ENCODE data around the gene COA8. TPM values are rescaled to one million over a fixed set of nuclear protein-coding genes. Genes with fewer than 3 reads are reported as not detected.
A peak's percentile ranks its signal among the peaks of the same experiment; 100 is the strongest.

COA8 gene
- total and polyA plus RNA-seq, 2 of the 13 experiments (the other 11 are each of a cell fraction or from before 2014, with no cell fraction given), result 10.9 to 25.1 TPM

DNA sequence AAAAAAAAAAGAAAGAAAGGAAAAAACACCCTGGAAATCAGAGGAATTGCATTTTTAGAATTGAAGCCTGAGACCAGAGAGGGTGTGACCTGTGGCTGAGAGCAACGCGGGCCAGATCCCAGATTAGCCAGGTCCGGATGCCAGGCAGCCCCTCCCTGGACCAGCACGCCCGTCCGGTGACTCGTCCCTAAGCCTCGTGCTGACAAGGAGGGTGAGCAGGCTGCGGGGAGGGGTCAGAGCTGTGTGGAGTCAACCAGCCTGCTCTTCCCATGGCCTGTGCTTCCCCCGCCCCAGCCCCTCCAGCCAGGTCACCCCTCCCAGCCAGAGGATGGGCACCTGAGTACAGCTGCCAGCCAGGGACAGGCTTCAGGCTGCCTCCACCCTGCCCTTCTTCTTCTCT lies 62.1 kb downstream of the COA8 start (continued):
- TF ChIP-seq HHEX (CRISPR knock-in tag; IDR thresholded peaks at IDR 0.05) (no peak), FOXP1 (IDR thresholded peaks at IDR 0.05) (no peak), FOXP1 (CRISPR knock-in tag; IDR thresholded peaks at IDR 0.05) (no peak), ISL2 (CRISPR knock-in tag; IDR thresholded peaks at IDR 0.05) (no peak), PAX8 (CRISPR knock-in tag; IDR thresholded peaks at IDR 0.05; ENCODE audit: borderline replicate concordance) (no peak), ZKSCAN5 (CRISPR knock-in tag; IDR thresholded peaks at IDR 0.05) (no peak), ATF1 (CRISPR knock-in tag; IDR thresholded peaks at IDR 0.05) (no peak), ZFP1 (CRISPR knock-in tag; IDR thresholded peaks at IDR 0.05) (no peak), FOXA1 (IDR thresholded peaks at IDR 0.05) (no peak), FOXA1 (CRISPR knock-in tag; IDR thresholded peaks at IDR 0.05) (no peak), EZH2 (conservative IDR thresholded peaks at IDR 0.05; ENCODE audit: low read depth, low read length) (no peak), ETV5 (CRISPR knock-in tag; IDR thresholded peaks at IDR 0.05; ENCODE audit: borderline replicate concordance) (peak; percentile 52; the same call in 1 of the 2 replicates), ZNF501 (CRISPR knock-in tag; IDR thresholded peaks at IDR 0.05) (no peak), ZNF879 (CRISPR knock-in tag; IDR thresholded peaks at IDR 0.05) (no peak), ELF1 (CRISPR knock-in tag; IDR thresholded peaks at IDR 0.05) (no peak), ZNF101 (CRISPR knock-in tag; IDR thresholded peaks at IDR 0.05; ENCODE audit: borderline replicate concordance, low read depth) (no peak), SETDB1 (CRISPR knock-in tag; IDR thresholded peaks at IDR 0.05; ENCODE audit: borderline replicate concordance) (no peak), SP2 (CRISPR knock-in tag; IDR thresholded peaks at IDR 0.05) (no peak), TAF15 (IDR thresholded peaks at IDR 0.05; ENCODE audit: low read depth, low read length, poor library complexity, severe bottlenecking) (no peak), HNRNPL (IDR thresholded peaks at IDR 0.05; ENCODE audit: low read depth, low read length) (no peak), ZNF350 (CRISPR knock-in tag; IDR thresholded peaks at IDR 0.05; ENCODE audit: borderline replicate concordance, low read depth) (no peak), AGO2 (optimal IDR thresholded peaks at IDR 0.05; ENCODE audit: low read depth, low read length) (no peak), ZSCAN12 (CRISPR knock-in tag; IDR thresholded peaks at IDR 0.05) (no peak), MED1 (CRISPR knock-in tag; IDR thresholded peaks at IDR 0.05) (no peak), ELF4 (CRISPR knock-in tag; IDR thresholded peaks at IDR 0.05; ENCODE audit: borderline replicate concordance) (no peak), ZNF180 (CRISPR knock-in tag; IDR thresholded peaks at IDR 0.05; ENCODE audit: borderline replicate concordance, low read depth) (no peak), RARG (CRISPR knock-in tag; IDR thresholded peaks at IDR 0.05; ENCODE audit: low read depth) (no peak), SALL1 (CRISPR knock-in tag; IDR thresholded peaks at IDR 0.05) (no peak)
- TF ChIP-seq, protein P1, sequence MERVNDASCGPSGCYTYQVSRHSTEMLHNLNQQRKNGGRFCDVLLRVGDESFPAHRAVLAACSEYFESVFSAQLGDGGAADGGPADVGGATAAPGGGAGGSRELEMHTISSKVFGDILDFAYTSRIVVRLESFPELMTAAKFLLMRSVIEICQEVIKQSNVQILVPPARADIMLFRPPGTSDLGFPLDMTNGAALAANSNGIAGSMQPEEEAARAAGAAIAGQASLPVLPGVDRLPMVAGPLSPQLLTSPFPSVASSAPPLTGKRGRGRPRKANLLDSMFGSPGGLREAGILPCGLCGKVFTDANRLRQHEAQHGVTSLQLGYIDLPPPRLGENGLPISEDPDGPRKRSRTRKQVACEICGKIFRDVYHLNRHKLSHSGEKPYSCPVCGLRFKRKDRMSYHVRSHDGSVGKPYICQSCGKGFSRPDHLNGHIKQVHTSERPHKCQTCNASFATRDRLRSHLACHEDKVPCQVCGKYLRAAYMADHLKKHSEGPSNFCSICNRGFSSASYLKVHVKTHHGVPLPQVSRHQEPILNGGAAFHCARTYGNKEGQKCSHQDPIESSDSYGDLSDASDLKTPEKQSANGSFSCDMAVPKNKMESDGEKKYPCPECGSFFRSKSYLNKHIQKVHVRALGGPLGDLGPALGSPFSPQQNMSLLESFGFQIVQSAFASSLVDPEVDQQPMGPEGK (CRISPR knock-in tag; IDR thresholded peaks at IDR 0.05), result peak; percentile 58; the same call in 1 of the 2 replicates
- TF ChIP-seq, protein P2, sequence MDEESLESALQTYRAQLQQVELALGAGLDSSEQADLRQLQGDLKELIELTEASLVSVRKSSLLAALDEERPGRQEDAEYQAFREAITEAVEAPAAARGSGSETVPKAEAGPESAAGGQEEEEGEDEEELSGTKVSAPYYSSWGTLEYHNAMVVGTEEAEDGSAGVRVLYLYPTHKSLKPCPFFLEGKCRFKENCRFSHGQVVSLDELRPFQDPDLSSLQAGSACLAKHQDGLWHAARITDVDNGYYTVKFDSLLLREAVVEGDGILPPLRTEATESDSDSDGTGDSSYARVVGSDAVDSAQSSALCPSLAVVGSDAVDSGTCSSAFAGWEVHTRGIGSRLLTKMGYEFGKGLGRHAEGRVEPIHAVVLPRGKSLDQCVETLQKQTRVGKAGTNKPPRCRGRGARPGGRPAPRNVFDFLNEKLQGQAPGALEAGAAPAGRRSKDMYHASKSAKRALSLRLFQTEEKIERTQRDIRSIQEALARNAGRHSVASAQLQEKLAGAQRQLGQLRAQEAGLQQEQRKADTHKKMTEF (CRISPR knock-in tag; IDR thresholded peaks at IDR 0.05), result no peak

Measured in HepG2 (cell line).